Astrocyte (in vitro differentiated cells and primary cell): ENCODE data around the gene RAPGEF6. TPM values are rescaled to one million over a fixed set of nuclear protein-coding genes. Genes with fewer than 3 reads are reported as not detected.

ENCODE experiments used
- DNase-seq: peaks from one replicate; pipeline ENCODE4 v3.0.0-alpha.2; 2010; ENCODE audit warnings: low read depth
- FAIRE-seq: peaks from 2 replicates; lab custom pipeline; 2011; peaks lifted over from hg19 to GRCh38; lab: Jason Lieb, UNC
- H2AFZ ChIP-seq: 2 replicates; pipeline ENCODE4 v1.6.0; 2012; ENCODE audit warnings: low read depth, low read length, inconsistent platforms
- H3K27ac ChIP-seq: 2 replicates; pipeline ENCODE4 v1.5.1; 2011; ENCODE audit warnings: low read depth, low read length, inconsistent platforms
- H3K27me3 ChIP-seq: 2 replicates; pipeline ENCODE4 v1.6.0; 2011; ENCODE audit warnings: low read length, inconsistent platforms; ENCODE audit not compliant: insufficient read depth
- H3K36me3 ChIP-seq: 2 replicates; pipeline ENCODE4 v1.5.1; 2011; ENCODE audit warnings: low read length, inconsistent platforms; ENCODE audit not compliant: insufficient read depth
- H3K4me1 ChIP-seq: 2 replicates; pipeline ENCODE4 v1.5.1; 2011; ENCODE audit warnings: low read length, inconsistent platforms; ENCODE audit not compliant: insufficient read depth
- H3K4me2 ChIP-seq: 2 replicates; pipeline ENCODE4 v1.6.0; 2012; ENCODE audit warnings: low read length, inconsistent platforms
- H3K4me3 ChIP-seq: 2 replicates; pipeline ENCODE4 v1.5.1; 2011; ENCODE audit warnings: low read depth, mild to moderate bottlenecking, low read length, inconsistent platforms; ENCODE audit not compliant: insufficient read depth
- H3K79me2 ChIP-seq: 2 replicates; pipeline ENCODE4 v1.6.0; 2012; ENCODE audit warnings: mild to moderate bottlenecking, low read length, inconsistent platforms; ENCODE audit not compliant: insufficient read depth
- H3K9ac ChIP-seq: 2 replicates; pipeline ENCODE4 v1.6.0; 2012; ENCODE audit warnings: mild to moderate bottlenecking, low read length, inconsistent platforms
- H3K9me3 ChIP-seq: 2 replicates; pipeline ENCODE4 v1.5.1; 2012; ENCODE audit warnings: low read depth, mild to moderate bottlenecking, low read length, inconsistent platforms; ENCODE audit not compliant: insufficient read depth
- H4K20me1 ChIP-seq: 2 replicates; pipeline ENCODE4 v1.6.0; 2012; ENCODE audit warnings: low read length, inconsistent platforms; ENCODE audit not compliant: insufficient read depth
- H3K27ac Mint-ChIP-seq: one replicate; pipeline ENCODE4 v1.8.0; 2021; ENCODE audit warnings: mild to moderate bottlenecking, mixed read lengths; ENCODE audit not compliant: unreplicated experiment
- H3K27me3 Mint-ChIP-seq: one replicate; pipeline ENCODE4 v1.8.0; 2021; ENCODE audit warnings: low read depth, mixed read lengths; ENCODE audit not compliant: unreplicated experiment
- H3K36me3 Mint-ChIP-seq: one replicate; pipeline ENCODE4 v1.8.0; 2021; ENCODE audit warnings: low read depth, mixed read lengths; ENCODE audit not compliant: unreplicated experiment
- H3K4me1 Mint-ChIP-seq: one replicate; pipeline ENCODE4 v1.8.0; 2021; ENCODE audit warnings: low read depth, mixed read lengths; ENCODE audit not compliant: unreplicated experiment
- H3K4me3 Mint-ChIP-seq: one replicate; pipeline ENCODE4 v1.8.0; 2021; ENCODE audit warnings: mild to moderate bottlenecking, moderate library complexity, mixed read lengths; ENCODE audit not compliant: unreplicated experiment
- H3K9me3 Mint-ChIP-seq: one replicate; pipeline ENCODE4 v1.8.0; 2021; ENCODE audit warnings: mild to moderate bottlenecking, mixed read lengths; ENCODE audit not compliant: unreplicated experiment
- EZH2 ChIP-seq: IDR thresholded peaks from 2 replicates; pipeline ENCODE4 v1.6.1; 2012; ENCODE audit warnings: mild to moderate bottlenecking, low read length, inconsistent platforms; ENCODE audit not compliant: insufficient read depth
- total RNA-seq: library from RNA; stranded (reverse); gene quantifications from 2 replicates; pipeline ENCODE4 v1.2.1, GENCODE V29; 2021
- TF ChIP-seq, protein P1 (sequence below): IDR thresholded peaks from 2 replicates; pipeline ENCODE4 v1.5.1; 2011; ENCODE audit warnings: low read depth, mild to moderate bottlenecking, inconsistent platforms, low read length, moderate library complexity; ENCODE audit not compliant: insufficient read depth

Gene RAPGEF6
- total RNA-seq, 1 donor from 2014 or later: 14.9 TPM

DNA sequence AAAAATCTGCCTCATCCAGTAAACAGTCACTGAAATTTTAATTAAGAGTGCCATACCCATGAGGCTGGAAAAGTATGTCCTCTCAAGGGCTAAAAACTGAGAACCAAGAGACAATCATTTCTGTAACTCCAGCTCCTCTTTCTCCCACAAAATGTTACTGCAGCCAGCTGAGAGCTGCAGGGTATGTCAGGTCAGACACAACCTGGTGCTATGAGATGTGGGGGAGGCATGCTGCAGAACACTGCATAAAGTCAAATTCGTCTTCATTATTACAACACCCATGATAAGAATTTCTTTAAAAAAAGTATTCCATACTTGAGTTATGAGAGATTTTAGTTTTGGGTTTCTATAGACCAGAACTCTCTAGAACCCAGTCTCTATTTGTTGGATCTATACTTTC, 209.0 kb downstream of the RAPGEF6 start:
- FAIRE-seq (no peak), DNase-seq (no peak)
- Histone ChIP-seq H3K36me3 (peaks cover 12% of the 10 kb centered on the region), H4K20me1 (no peaks in the 10 kb centered on the region), H3K4me3 (no peak overlapping the region), H3K4me2 (no peak overlapping the region), H3K27me3 (no peaks in the 10 kb centered on the region), H3K27ac (no peak overlapping the region), H3K79me2 (no peaks in the 10 kb centered on the region), H3K9me3 (no peaks in the 10 kb centered on the region), H2AFZ (no peak overlapping the region), H3K4me1 (no peaks in the 10 kb centered on the region), H3K9ac (no peak overlapping the region)
- TF ChIP-seq, protein P1, sequence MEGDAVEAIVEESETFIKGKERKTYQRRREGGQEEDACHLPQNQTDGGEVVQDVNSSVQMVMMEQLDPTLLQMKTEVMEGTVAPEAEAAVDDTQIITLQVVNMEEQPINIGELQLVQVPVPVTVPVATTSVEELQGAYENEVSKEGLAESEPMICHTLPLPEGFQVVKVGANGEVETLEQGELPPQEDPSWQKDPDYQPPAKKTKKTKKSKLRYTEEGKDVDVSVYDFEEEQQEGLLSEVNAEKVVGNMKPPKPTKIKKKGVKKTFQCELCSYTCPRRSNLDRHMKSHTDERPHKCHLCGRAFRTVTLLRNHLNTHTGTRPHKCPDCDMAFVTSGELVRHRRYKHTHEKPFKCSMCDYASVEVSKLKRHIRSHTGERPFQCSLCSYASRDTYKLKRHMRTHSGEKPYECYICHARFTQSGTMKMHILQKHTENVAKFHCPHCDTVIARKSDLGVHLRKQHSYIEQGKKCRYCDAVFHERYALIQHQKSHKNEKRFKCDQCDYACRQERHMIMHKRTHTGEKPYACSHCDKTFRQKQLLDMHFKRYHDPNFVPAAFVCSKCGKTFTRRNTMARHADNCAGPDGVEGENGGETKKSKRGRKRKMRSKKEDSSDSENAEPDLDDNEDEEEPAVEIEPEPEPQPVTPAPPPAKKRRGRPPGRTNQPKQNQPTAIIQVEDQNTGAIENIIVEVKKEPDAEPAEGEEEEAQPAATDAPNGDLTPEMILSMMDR: no peak
- TF ChIP-seq EZH2: no peak
- Mint-ChIP-seq H3K27me3 (no peaks in the 10 kb centered on the region), H3K36me3 (peaks cover 10% of the 10 kb centered on the region), H3K9me3 (no peaks in the 10 kb centered on the region), H3K4me3 (no peak overlapping the region), H3K27ac (peak overlapping the region; percentile 7), H3K4me1 (no peaks in the 10 kb centered on the region)

DNA sequence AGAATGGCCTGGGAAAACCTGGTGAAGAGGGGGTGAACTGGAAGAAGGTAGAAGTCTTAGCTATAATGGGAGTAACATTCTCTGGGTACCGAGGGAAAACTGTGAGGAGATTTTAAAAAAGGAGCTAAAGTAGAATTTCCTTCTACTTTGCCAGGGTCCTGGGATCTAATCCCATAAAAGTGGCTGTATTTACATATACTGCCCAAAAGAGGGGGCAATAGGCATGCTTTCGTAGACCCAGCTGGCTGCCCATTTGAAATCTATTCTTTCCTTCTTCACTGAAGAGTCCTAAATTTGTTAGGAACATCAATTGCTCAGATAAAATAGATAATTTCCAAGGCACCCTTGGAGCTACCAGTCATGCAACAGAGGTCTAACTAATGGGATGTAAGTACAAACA, 212.0 kb downstream of the RAPGEF6 start:
- H3K9me3 ChIP-seq: no peaks in the 10 kb centered on the region
- H3K4me1 Mint-ChIP-seq: no peaks in the 10 kb centered on the region

DNA sequence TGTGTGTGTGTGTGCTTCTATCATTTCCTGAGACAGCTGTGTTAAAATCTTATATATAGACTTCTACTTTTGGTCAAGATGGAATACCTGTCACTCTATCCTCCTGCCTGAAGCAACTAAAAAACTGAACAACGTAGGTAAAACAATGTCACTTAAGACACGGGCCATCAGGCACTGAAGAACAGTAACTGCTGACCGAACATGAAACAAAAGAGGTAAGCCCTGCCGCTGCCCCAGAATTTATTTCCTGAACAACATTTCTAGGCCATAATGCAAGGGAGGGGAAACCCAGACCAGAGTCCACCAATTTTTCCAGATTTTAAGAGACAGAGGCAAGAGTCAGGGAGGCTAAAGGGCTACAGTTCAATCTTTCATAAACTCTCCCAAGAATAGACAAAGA, 215.2 kb downstream of the RAPGEF6 start:
- H3K4me1 ChIP-seq: no peaks in the 10 kb centered on the region
- no peak for TF ChIP-seq EZH2
- TF ChIP-seq, protein P1: no peak
- no peak overlapping the region for H3K27ac ChIP-seq
- Mint-ChIP-seq H3K4me3 (no peak overlapping the region), H3K27me3 (no peaks in the 10 kb centered on the region), H3K27ac (no peak overlapping the region), H3K9me3 (no peaks in the 10 kb centered on the region), H3K36me3 (peaks cover 4% of the 10 kb centered on the region), H3K4me1 (peaks cover 4% of the 10 kb centered on the region)
- no peak for DNase-seq
- H3K9ac ChIP-seq: no peak overlapping the region
- H4K20me1 ChIP-seq: no peaks in the 10 kb centered on the region
- no peak overlapping the region for H2AFZ ChIP-seq
- H3K27me3 ChIP-seq: no peaks in the 10 kb centered on the region
- no peaks in the 10 kb centered on the region for H3K79me2 ChIP-seq
- H3K4me3 ChIP-seq: no peak overlapping the region
- FAIRE-seq: no peak
- H3K36me3 ChIP-seq: peaks cover 3% of the 10 kb centered on the region
- H3K9me3 ChIP-seq: no peaks in the 10 kb centered on the region
- no peak overlapping the region for H3K4me2 ChIP-seq

More for the DNA sequence above, 212.0 kb downstream of the RAPGEF6 start:
- no peak overlapping the region for H3K4me3 Mint-ChIP-seq
- FAIRE-seq (peak; percentile 81), DNase-seq (peak; percentile 6)
- H3K4me1 ChIP-seq: no peaks in the 10 kb centered on the region
- no peaks in the 10 kb centered on the region for H3K9me3 Mint-ChIP-seq
- no peak overlapping the region for H3K4me2 ChIP-seq
- H4K20me1 ChIP-seq: no peaks in the 10 kb centered on the region
- H3K36me3 Mint-ChIP-seq: peaks cover 4% of the 10 kb centered on the region
- no peaks in the 10 kb centered on the region for H3K79me2 ChIP-seq
- H3K27ac Mint-ChIP-seq: no peak overlapping the region
- H3K36me3 ChIP-seq: peaks cover 6% of the 10 kb centered on the region
- no peak overlapping the region for H3K4me3 ChIP-seq
- no peak overlapping the region for H2AFZ ChIP-seq
- H3K27me3 Mint-ChIP-seq: no peaks in the 10 kb centered on the region
- H3K9ac ChIP-seq: no peak overlapping the region
- no peaks in the 10 kb centered on the region for H3K27me3 ChIP-seq
- no peak overlapping the region for H3K27ac ChIP-seq
- TF ChIP-seq EZH2: no peak
- TF ChIP-seq, protein P1: peak; percentile 68
